Bronchial smooth muscle cell (primary cell): ENCODE results near the gene HAUS2. TPM values are rescaled to one million over a fixed set of nuclear protein-coding genes. Genes with fewer than 3 reads are reported as not detected.

ENCODE experiments used
- total RNA-seq: library from RNA; depleted of rRNA; stranded (reverse); fragments of >200 nt; gene quantifications from 2 replicates; pipeline ENCODE4 v1.2.1, GENCODE V29; 2014

The HAUS2 gene
- total RNA-seq, result 10.0 and 16.1 TPM in 2 replicates

GRCh38 chr15:42548249-42549031, at the start of gene HAUS2, which contains the start of gene LRRC57:
Gene HAUS2 (plus strand): TSS chr15:42548838. CDS start chr15:42548873, 35 bp downstream.
Gene LRRC57 (minus strand): TSS chr15:42548793. CDS start chr15:42548434, 359 bp downstream.

GRCh38 chr15:42575188-42576039, 26.8 kb downstream of the HAUS2 start, which contains the start of gene STARD9:
Gene STARD9 (plus strand): TSS chr15:42575606. CDS start chr15:42575716, 110 bp downstream.

Other genes with a start within 250 kb of the HAUS2 start
- 1.7 and 3.2 TPM in 2 replicates for gene CAPN3, start 189.3 kb upstream of the HAUS2 start, total RNA-seq
- gene ZNF106, start 57.7 kb upstream of the HAUS2 start, total RNA-seq, result 107 and 127 TPM in 2 replicates
- 61.5 and 71.6 TPM in 2 replicates for gene SNAP23, start 53.2 kb upstream of the HAUS2 start, total RNA-seq
- gene LRRC57, start within 50 bp of the HAUS2 start, total RNA-seq, result 7.8 and 8.8 TPM in 2 replicates
- 6.1 and 12.7 TPM in 2 replicates for gene STARD9, start 26.8 kb downstream of the HAUS2 start, total RNA-seq
- 8.2 and 9.2 TPM in 2 replicates for gene CDAN1, start 188.3 kb downstream of the HAUS2 start, total RNA-seq